Natural killer cell (primary cell): ENCODE data around the gene SPTLC3. TPM values are rescaled to one million over a fixed set of nuclear protein-coding genes. Genes with fewer than 3 reads are reported as not detected.

Experiments
- ATAC-seq, 3 donors: fragments of 150-1000 bp in 2 of 3; fragments of 200-7000 bp in 1 of 3; cut with Tn5 transposase; 1 replicate in 1 of 3; 2 replicates in 2 of 3; pipeline ENCODE4 v1.10.0; 2021; ENCODE audit warnings: mild to moderate bottlenecking in 2 of 3, moderate library complexity in 2 of 3
- DNase-seq, 2 donors: peaks; one replicate each; pipeline versions ENCODE4 v3.0.0 to v3.0.0-alpha.2; 2013 to 2021; ENCODE audit warnings: mixed read lengths in 1 of 2
- H3K27ac ChIP-seq: one replicate; pipeline ENCODE4 v1.5.1; 2013; ENCODE audit warnings: mild to moderate bottlenecking, low read length
- H3K27me3 ChIP-seq: one replicate; pipeline ENCODE4 v1.6.1; 2013; ENCODE audit warnings: low read length; ENCODE audit not compliant: control insufficient read depth, insufficient read depth
- H3K36me3 ChIP-seq: one replicate; pipeline ENCODE4 v1.6.1; 2013; ENCODE audit warnings: low read length; ENCODE audit not compliant: control insufficient read depth, insufficient read depth
- H3K4me1 ChIP-seq: one replicate; pipeline ENCODE4 v1.6.1; 2013; ENCODE audit warnings: low read length; ENCODE audit not compliant: control insufficient read depth, insufficient read depth
- H3K4me3 ChIP-seq: one replicate; pipeline ENCODE4 v1.5.1; 2013; ENCODE audit warnings: low read length
- H3K9me3 ChIP-seq: one replicate; pipeline ENCODE4 v1.6.1; 2013; ENCODE audit warnings: low read length; ENCODE audit not compliant: control insufficient read depth, insufficient read depth
- H3K27ac Mint-ChIP-seq, 2 donors: one replicate each; pipeline ENCODE4 v1.8.0; 2022; ENCODE audit warnings: mild to moderate bottlenecking in 2 of 2, mixed read lengths in 2 of 2, moderate library complexity in 1 of 2
- H3K27me3 Mint-ChIP-seq, 2 donors: one replicate each; pipeline ENCODE4 v1.8.0; 2022; ENCODE audit warnings: low read depth in 2 of 2, mixed read lengths in 2 of 2
- H3K36me3 Mint-ChIP-seq: one replicate; pipeline ENCODE4 v1.8.0; 2022; ENCODE audit warnings: mixed read lengths
- H3K4me1 Mint-ChIP-seq, 2 donors: one replicate each; pipeline ENCODE4 v1.8.0; 2022; ENCODE audit warnings: mixed read lengths in 2 of 2
- H3K4me3 Mint-ChIP-seq: one replicate; pipeline ENCODE4 v1.8.0; 2022; ENCODE audit warnings: mild to moderate bottlenecking, moderate library complexity, mixed read lengths
- H3K9me3 Mint-ChIP-seq, 2 donors: one replicate each; pipeline ENCODE4 v1.8.0; 2022; ENCODE audit warnings: mixed read lengths in 2 of 2
- CTCF ChIP-seq: fragments of 200-600 bp; IDR thresholded peaks from one replicate; pipeline ENCODE4 v1.8.0; 2022; ENCODE audit warnings: antibody characterized with exemption
- WGBS: methylation state at CpG from one replicate; pipeline ENCODE4 v1.1.7; 2013; ENCODE audit warnings: missing lambda C conversion rate; ENCODE audit not compliant: insufficient coverage; 5-methylcytosine and 5-hydroxymethylcytosine counted together
- intact Hi-C: fragments of 100-400 bp; cut with micrococcal nuclease; formaldehyde crosslinking; loops from one replicate; pipeline ENCODE4 v1.14.2; 2022
- total RNA-seq, 4 donors: library from RNA; stranded (reverse); fragments of 120-200 nt in 1 of 4; gene quantifications; one replicate each; pipeline versions ENCODE4 v1.2.3 to v1.2.4, GENCODE V29; 2013 to 2022

SPTLC3 gene
- total RNA-seq, 3 donors from 2014 or later (not counting 1 experiment from before 2014, with no cell fraction given) = 1.5 to 4.6 (median 1.9) TPM

- ATAC-seq (no peak), DNase-seq (no peak)
- TF ChIP-seq CTCF = no peak
- Mint-ChIP-seq H3K36me3 (no peaks in the 10 kb centered on the region), H3K9me3 (peaks cover 4% of the 10 kb centered on the region in 2 donors), H3K27me3 (peaks cover 23 to 37% of the 10 kb centered on the region in 2 donors), H3K4me1 (no peaks in the 10 kb centered on the region), H3K27ac (no peak overlapping the region), H3K4me3 (no peak overlapping the region)
- H3K4me1 ChIP-seq = no peaks in the 10 kb centered on the region
- no peak overlapping the region for H3K4me3 ChIP-seq
- intact Hi-C loops = no loop called here
- H3K36me3 ChIP-seq = no peaks in the 10 kb centered on the region
- no peak overlapping the region for H3K27ac ChIP-seq
- no peaks in the 10 kb centered on the region for H3K27me3 ChIP-seq
- WGBS = 42% methylated on average over 6 of the region's 7 CpGs
- no peaks in the 10 kb centered on the region for H3K9me3 ChIP-seq
Measured at GRCh38 chr20:13180986-13181889, 172.5 kb downstream of the SPTLC3 start.

GRCh38 chr20:13183005-13183404, 174.2 kb downstream of the SPTLC3 start:
- ATAC-seq = no peak
- H3K4me3 Mint-ChIP-seq = no peak overlapping the region
- no peak for TF ChIP-seq CTCF
- no peak overlapping the region for H3K27ac Mint-ChIP-seq
- peaks cover 9% of the 10 kb centered on the region for H3K36me3 Mint-ChIP-seq
- intact Hi-C loops = no loop called here
- H3K9me3 Mint-ChIP-seq = peaks cover 4 to 11% of the 10 kb centered on the region in 2 donors
- no peaks in the 10 kb centered on the region for H3K36me3 ChIP-seq
- no peak for DNase-seq
- no peaks in the 10 kb centered on the region for H3K9me3 ChIP-seq
- 86% methylated on average over 1 of the region's 1 CpG for WGBS
- H3K27ac ChIP-seq = no peak overlapping the region
- no peaks in the 10 kb centered on the region for H3K4me1 ChIP-seq
- peaks cover 8 to 29% of the 10 kb centered on the region in 2 donors for H3K27me3 Mint-ChIP-seq
- no peaks in the 10 kb centered on the region for H3K27me3 ChIP-seq
- H3K4me1 Mint-ChIP-seq = no peaks in the 10 kb centered on the region
- H3K4me3 ChIP-seq = no peak overlapping the region

GRCh38 chr20:13186043-13186774, 177.4 kb downstream of the SPTLC3 start:
- Histone ChIP-seq H3K36me3 (no peaks in the 10 kb centered on the region), H3K27ac (no peak overlapping the region), H3K4me1 (no peaks in the 10 kb centered on the region), H3K27me3 (no peaks in the 10 kb centered on the region), H3K4me3 (no peak overlapping the region), H3K9me3 (no peaks in the 10 kb centered on the region)
- intact Hi-C loops = no loop called here
- Mint-ChIP-seq H3K9me3 (peaks cover 4 to 11% of the 10 kb centered on the region in 2 donors), H3K27ac (no peak overlapping the region), H3K27me3 (peaks cover 7 to 25% of the 10 kb centered on the region in 2 donors), H3K36me3 (peaks cover 9% of the 10 kb centered on the region), H3K4me3 (no peak overlapping the region), H3K4me1 (no peaks in the 10 kb centered on the region)
- 87% methylated on average over 3 of the region's 3 CpGs for WGBS
- no peak for ATAC-seq
- DNase-seq = no peak
- no peak for TF ChIP-seq CTCF
